ENCODE data around the gene AHCYL2.
"Not testable (repeated sequence)": the region's sequence is repeated elsewhere in the genome, so short reads cannot be mapped to it uniquely, and the experiment has no call there.

Gene AHCYL2

DNA sequence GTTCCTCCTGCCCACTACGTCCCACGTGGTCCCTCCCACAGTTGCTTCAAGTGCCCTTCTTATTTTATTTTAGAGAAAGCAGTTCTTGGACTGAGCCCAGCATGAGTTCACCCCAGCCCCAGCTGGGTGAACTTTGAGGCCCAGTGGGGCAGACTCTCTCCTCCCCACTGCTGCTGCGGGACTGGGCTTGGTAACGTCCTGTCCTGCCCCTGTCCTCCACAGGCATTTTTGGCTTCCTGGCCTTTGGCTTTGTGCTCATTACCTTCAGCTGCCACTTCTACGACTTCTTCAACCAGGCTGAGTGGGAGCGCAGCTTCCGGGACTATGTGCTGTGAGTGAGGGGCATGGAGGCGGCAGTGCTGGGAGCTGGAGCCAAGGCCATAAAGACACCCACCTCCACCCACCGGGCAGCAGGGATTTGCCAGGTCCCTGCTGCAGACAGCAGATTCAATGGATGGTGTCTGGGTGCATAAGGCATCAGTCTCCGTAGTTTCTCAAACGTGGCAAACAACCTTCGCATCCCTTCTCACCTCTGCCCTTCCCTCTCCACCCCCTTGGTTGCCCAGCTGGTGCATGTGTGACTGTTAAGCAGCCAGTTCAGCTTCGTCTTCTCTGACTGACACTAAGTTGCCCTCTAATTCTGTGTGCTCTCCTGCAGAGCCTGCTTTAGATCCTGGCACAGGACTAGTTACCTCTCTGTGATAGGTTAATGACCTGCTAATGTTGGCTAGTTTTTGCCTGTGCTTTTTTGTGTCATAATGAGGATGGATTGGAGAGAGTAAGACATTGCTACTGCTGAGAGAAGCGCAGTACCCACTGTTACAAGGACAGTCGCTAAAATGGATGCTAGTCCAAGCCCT lies 15.5 kb upstream of the AHCYL2 start:
- no peak for DNase-seq (ENCODE audit: low read depth)

DNA sequence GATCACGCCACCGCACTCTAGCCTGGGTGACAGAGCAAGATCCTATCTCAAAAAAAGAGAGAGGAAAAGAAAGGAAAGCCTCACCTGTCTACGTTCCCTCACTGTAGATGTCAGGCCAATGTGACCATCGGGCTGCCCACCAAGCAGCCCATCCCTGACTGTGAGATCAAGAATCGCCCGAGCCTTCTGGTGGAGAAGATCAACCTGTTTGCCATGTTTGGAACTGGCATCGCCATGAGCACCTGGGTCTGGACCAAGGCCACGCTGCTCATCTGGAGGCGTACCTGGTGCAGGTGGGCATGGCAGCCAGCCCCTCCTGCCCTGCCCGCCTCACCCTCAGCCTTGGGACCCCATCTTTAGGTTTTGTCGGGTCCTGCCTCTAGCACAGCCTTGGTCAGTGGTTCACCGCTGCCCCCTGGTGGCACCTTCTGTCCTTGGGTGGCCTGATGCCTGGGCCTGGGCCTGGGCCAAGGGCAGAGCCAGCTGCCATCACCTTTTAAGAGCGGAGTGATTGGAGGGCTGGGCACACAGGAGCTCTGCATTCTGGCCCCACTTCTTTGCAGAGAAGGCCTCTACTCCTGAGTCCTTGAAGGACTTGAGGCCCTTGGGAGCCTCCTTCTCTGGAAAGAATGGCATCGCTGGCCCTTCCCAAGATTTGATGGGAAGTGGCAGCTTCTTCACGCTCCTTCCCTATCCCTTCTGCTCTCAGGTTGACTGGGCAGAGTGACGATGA lies 14.4 kb upstream of the AHCYL2 start:
- DNase-seq (ENCODE audit: low read depth) = peak; percentile 49

DNA sequence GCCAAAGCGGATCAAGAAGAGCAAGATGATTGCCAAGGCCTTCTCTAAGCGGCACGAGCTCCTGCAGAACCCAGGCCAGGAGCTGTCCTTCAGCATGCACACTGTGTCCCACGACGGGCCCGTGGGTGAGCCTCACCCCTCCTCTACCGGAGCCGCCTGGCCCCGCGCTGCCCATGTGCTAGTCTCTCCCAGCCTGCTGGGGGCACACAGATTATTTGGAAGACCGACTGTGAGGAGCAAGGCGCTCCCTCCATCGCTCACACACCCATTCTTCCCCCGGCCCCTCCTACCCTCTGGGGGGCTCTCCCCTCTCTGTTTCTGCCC lies 13.9 kb upstream of the AHCYL2 start:
- no peak for DNase-seq (ENCODE audit: low read depth)

DNA sequence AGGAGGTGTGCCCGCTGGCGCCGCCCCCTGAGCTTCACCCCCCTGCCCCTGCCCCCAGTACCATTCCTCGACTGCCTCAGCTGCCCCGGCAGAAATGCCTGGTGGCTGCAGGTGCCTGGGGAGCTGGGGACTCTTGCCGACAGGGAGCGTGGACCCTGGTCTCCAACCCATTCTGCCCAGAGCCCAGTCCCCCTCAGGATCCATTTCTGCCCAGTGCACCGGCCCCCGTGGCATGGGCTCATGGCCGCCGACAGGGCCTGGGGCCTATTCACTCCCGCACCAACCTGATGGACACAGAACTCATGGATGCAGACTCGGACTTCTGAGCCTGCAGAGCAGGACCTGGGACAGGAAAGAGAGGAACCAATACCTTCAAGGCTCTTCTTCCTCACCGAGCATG lies 12.7 kb upstream of the AHCYL2 start:
- no peak for DNase-seq (ENCODE audit: low read depth)

DNA sequence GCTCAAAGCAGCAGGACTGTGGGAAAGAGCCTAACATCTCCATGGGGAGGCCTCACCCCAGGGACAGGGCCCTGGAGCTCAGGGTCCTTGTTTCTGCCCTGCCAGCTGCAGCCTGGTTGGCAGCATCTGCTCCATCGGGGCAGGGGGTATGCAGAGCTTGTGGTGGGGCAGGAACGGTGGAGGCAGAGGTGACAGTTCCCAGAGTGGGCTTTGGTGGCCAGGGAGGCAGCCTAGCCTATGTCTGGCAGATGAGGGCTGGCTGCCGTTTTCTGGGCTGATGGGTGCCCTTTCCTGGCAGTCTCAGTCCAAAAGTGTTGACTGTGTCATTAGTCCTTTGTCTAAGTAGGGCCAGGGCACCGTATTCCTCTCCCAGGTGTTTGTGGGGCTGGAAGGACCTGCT lies 12.2 kb upstream of the AHCYL2 start:
- DNase-seq (ENCODE audit: low read depth) = no peak

DNA sequence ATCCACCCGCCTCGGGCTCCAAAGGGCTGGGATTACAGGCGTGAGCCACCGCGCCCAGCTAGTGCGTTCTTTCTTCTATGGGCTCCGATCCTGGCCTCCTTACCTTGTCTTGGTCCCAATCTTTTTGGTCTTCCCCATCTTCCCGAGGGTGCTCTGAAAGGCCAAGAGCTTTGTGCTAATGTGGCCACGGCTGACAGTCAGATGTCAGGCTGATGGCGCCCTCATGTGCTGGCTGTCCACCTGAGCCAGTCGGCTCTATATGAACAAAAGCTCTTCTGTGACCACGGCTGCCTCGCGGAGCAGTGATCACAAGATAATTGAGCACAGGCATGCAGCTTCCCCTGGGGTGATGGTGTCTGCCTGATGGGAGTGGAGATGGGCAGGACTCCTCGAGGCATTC lies 11.0 kb upstream of the AHCYL2 start:
- DNase-seq (ENCODE audit: low read depth) = no peak

DNA sequence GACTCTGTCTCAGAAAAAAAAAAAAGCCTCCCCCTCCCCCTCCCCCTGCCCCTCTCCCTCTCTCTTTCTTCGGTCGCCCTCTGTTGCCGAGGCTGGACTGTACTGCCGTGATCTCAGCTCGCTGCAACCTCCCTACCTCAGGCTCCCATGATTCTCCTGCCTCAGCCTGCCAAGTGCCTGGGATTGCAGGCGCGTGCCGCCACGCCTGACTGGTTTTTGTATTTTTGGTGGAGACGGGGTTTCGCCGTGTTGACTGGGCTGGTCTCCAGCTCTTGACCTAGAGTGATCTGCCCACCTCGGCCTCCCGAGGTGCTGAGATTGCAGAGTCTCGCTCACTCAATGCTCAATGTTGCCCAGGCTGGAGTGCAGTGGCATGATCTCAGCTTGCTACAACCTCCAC lies 9.1 kb upstream of the AHCYL2 start:
- not testable (repeated sequence) for DNase-seq (ENCODE audit: low read depth)

DNA sequence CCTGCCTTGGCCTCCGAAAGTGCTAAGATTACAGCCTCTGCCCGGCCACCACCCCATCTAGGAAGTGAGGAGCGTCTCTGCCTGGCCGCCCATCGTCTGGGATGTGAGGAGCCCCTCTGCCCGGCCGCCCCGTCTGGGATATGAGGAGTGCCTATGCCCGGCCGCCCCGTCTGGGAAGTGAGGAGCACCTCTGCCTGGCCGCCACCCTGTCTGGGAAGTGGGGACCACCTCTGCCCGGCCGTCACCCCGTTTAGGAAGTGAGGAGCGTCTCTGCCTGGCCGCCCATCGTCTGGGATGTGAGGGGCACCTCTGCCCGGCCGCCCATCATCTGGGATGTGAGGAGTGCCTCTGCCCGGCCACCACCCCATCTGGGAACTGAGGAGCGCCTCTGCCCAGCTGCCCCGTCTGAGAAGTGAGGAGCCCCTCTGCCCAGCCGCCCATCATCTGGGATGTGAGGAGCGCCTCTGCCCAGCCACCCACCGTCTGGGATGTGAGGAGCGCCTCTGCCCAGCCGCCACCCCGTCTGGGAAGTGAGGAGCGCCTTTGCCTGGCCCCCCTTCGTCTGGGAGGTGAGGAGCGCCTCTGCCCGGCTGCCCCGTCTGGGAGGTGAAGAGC lies 8.6 kb upstream of the AHCYL2 start:
- not testable (repeated sequence) for DNase-seq (ENCODE audit: low read depth)

DNA sequence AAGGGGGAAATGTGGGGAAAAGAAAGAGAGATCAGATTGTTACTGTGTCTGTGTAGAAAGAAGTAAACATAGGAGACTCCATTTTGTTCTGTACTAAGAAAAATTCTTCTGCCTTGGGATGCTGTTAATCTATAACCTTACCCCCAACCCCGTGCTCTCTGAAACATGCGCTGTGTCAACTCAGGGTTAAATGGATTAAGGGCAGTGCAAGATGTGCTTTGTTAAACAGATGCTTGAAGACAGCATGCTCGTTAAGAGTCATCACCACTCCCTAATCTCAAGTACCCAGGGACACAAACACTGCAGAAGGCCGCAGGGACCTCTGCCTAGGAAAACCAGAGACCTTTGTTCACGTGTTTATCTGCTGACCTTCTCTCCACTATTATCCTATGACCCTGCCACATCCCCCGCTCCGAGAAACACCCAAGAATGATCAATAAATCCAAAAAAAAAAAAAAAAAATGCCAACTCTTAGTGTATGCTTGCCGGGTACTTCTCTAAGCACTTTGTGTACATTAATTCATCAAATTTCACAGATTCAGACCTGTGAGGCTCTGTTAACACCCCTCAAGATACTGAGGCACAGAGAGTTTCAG lies 7.9 kb upstream of the AHCYL2 start:
- not testable (repeated sequence) for DNase-seq (ENCODE audit: low read depth)

DNA sequence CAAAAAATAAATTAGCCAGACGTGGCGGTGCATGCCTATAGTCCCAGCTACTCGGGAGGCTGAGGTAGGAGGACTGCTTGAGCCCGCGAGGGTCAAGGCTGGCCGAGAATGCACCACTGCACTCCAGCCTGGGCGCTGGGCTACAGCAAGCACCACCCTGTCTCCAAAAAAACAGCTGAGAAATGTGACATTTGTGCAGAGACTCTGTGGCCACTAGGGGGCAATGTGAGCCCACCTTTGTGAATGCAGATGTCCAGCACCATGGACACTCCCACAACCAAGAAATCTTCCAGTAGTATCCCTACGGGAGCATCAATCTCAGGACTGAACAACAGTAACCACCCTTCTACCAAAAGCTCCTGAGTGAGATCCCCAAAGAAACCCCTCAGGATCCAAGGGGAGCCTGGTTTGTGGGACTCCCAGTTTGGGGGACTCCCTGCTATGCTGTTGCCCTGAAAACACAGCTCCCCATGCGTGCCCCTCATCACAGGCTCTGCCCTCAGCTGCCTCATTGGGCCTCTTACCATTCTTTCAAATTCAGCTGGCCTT lies 6.2 kb upstream of the AHCYL2 start:
- peak; percentile 69 for DNase-seq (ENCODE audit: low read depth)

DNA sequence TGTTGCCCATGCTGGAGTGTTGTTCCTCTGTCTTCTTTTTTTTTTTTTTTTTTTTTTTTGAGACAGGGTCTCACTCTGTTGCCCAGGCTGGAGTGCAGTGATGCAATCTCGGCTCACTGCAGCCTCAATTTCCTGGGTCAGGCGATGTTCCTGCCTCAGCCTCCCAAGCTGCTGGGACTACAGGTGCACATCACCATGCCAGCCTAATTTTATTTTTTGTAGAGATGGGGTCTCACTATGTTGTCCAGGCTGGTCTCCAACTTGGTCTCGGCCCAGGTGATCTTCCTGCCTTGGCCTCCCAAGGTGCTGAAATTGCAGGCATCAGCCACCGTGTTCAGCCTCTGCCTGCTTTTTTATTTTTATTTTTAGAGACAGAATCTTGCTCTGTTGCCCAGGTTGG lies 5.7 kb upstream of the AHCYL2 start:
- not testable (repeated sequence) for DNase-seq (ENCODE audit: low read depth)

DNA sequence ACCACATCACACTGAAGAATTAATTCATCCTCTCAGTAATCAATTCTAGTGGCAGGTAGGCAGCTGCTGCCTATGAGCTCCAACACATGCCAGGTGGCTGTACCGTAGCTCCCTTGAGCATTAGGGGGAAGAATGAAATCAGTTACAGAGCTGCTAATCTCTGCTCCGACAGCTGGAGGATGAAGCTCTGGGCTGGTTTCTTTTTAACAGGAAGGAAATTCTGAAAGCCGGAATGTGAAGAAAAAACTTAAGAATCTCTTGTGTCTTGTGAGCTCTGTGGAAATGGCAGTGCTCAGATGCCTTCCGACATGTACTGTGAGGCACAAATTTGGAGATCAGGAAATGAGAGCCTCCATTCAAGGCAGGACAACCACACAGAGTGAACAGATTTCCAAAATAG lies 2.8 kb upstream of the AHCYL2 start:
- no peak for DNase-seq (ENCODE audit: low read depth)

DNA sequence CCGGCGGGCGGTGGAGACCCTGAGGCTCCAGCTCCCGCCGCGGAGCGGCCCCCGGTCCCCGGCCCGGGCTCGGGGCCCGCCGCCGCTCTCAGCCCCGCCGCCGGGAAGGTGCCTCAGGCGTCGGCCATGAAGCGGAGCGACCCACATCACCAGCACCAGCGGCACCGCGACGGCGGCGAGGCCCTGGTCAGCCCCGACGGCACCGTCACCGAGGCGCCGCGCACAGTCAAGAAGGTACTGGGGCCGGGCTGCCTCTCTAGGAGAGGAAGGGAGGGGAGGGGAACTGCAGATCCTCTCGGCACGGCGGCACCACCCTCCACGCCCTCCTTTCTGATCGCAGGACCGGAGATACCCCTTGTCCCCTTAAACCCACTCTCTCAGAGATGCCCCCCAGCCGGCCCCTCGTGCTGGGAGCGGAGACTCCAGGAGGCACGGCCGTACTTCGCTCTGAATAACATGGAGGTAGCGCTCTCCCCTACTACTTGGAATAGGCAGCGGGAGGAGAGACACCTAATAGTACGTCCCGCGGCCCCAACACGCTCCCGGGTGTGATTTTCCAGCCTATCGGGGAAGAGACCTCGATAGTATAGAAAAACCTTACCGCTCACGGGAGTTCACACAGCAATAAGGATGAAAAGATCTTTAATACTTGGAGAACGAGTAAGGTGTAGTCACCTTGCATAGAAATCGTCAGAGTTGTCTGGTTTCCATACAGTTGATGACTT lies 538 bp downstream of the AHCYL2 start:
- peak; percentile 36 for DNase-seq (ENCODE audit: low read depth)

DNA sequence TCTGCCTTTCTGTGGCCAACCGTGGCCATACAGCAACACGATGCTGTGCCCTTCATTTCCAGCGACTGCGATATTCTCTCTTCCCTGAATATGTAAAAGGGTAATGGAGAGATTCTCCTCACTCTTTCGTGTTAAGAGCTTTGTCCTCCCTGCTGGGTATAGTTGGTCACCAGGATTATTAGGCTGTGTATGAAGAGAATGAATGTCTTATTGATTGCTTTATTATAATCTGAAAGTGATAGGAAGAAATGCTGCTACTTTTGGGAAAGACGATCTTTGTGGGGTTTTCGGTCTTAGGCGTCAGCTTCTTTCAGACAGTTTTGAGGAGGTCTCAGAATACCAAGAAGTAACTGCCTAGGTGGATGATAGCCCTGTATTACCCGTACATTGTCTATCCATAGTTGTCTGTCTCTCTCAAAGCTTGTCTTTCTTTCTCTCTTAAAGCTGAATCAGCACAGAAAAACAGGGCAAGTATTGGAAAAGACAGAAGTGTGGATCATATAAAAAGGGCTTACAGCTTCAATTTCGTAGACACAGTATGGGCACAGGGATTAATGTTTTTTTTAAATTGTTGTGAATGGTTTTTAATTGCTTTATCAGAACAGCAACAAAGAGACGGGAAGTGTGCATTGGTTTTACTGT lies 1.2 kb downstream of the AHCYL2 start:
- no peak for DNase-seq (ENCODE audit: low read depth)

DNA sequence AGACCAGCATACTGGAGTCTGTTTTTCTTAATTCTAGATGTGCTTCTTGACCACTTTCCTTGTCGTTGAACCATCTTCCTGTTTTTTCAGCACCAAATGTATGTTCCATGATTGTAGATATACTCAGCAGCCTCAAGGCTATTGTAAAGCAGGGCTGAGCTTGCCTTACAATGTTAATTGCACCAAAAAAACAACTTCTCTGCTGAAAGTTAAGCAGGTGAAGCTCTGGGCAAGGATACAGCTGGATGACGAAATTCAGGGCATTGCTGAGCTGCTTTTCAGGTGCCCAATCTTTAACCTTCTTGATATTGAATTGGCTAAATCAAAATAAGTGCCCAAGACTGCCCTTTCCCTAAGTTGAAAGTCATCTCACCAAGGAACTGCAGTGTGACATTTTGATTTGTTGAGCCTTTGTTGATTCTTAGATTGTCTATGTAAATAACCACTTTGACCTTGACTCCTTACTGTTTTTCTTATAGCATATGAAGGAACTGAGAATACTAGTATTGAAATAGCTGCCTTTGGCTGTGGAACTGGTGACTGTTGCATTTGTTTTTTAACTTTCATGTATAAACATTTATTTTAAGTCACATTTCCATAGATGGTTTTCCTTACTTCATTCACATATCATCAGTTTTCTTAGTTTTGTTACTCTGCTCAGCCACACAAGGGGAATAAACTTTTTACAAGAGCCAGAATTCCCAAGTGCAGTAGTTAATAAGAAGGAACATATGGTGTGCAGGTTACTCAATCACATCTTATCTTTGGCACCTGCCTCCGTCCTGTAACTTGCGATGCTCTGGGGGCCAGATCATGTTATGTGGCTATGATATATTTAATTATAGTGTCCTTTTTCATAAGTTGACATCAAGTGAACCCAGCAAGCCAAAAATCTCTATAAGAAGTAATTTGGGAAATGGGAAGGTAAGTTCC lies 3.1 kb downstream of the AHCYL2 start:
- DNase-seq (ENCODE audit: low read depth) = no peak

DNA sequence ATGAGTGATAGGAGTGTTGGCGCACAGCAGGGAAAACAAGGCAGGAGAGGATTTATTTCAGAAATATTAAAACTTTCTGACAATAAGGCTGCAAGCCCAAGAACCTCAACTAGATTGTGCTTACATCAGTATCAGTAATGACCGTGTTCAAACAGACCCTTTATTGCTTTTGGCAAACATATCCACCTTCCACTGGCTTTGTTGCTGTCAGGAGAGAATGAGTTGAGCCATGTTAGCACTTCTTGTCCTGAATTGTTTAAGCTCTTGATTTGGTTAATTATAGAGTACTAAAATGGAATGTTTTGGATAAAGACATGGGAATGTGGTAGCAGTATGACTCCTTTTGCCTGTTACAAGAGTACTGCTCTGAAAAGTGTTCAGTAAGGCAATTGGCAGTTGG lies 3.8 kb downstream of the AHCYL2 start:
- DNase-seq (ENCODE audit: low read depth) = no peak

DNA sequence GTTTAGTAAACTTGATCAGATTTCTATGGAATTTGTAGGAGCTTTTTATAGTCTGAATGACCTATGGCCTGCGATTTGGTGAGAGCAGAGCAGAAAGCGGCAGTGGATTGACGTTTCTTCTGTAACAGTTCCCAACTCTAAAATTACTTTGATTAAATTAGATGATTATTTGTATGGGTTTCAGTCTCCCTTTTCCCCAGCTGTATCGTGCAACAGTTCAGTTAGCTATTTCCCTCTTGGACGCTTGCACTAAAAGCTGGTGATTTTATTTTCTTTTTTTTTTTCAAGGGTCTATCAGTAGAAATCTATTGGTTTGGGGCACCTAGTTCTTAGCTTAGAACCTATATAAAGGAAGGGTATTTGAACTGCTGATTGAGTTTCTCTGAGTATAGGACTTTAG lies 6.8 kb downstream of the AHCYL2 start:
- DNase-seq (ENCODE audit: low read depth) = no peak

DNA sequence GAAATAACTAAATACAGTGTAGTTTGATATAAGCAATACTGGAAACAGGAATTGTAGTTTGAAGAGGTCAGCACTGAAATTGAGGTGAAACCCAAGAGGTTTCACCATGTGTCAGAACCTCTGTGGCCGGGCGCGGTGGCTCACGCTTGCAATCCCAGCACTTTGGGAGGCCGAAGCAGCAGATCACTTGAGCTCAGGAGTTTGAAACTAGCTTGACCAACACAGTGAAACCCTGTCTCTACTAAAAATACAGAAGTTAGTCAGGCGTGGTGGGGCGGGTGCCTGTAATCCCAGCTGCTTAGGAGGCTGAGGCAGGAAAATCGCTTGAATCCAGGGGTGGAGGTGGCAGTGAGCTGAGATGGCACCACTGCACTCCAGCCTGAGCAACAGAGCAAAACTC lies 13.7 kb downstream of the AHCYL2 start:
- no peak for DNase-seq (ENCODE audit: low read depth)

DNA sequence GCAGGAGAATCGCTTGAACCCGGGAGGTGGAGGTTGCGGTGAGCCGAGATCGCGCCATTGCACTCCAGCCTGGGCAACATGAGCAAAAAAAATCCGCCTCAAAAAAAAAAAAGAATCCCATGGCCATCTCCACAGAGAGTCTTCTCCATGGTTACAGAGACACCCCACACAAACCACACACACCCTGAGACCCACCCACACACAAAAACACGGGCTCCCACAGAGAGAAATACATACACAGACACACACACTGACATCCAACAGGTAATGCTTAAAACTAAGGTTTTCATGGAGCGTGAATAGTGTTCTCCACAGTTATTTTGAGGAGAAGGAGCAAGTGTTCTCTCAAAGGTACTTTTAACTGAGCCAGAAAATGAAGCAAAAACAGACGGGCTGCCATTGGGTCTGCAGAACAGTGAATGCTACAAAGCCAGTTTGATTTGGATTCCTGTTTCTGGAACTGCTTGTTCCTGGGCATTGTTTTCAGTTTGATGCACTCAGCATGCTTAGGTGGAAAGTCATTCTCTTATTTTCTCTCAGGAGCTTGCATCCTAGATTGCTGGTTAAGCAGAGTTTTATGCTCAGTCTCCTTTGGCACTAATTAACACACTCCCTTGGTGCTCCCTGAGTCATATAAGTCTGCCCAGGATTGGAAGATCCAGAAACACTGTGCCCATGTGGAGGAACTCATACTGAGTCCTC lies 15.4 kb downstream of the AHCYL2 start:
- no peak for DNase-seq (ENCODE audit: low read depth)

DNA sequence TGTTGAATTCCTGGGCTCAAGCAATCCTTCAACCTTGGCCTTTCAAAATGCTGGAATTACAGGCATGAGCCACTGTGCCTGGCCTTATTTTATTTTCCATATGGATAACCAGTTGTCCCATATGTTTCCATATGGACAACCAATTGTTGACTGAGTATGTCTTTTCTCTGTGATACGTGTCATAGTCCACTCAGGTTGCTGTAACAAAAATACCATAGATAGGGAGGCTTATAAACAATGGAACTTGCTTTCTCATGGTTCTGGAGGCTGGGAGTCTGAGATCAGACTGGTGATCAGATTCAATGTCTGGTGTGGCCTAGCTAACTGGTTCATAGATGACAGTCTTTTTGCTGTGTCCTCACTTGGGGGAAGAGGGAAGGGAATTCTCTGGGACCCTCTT lies 19.4 kb downstream of the AHCYL2 start:
- DNase-seq (ENCODE audit: low read depth) = no peak

Data from activated T-cell treated with anti-CD3 and anti-CD28 coated beads for 24 hours (primary cell).